NCI-H526 treated with DMSO at 0.1 percent for 48 hours (cell line): ENCODE measurements around the gene CRNKL1.

Experiments
- DNase-seq: peaks from one replicate; lab custom pipeline; 2025; lab: John Stamatoyannopoulos, UW

The CRNKL1 gene

GRCh38 chr20:20052074-20052970 is at the start of gene CRNKL1, which contains the start of gene CFAP61:
Gene CRNKL1 (minus strand): TSS chr20:20052466. CDS start chr20:20052342, 124 bp downstream.
Gene CFAP61 (plus strand): TSS chr20:20052532. CDS start chr20:20056654, 4,122 bp downstream.
- DNase-seq, result peak; percentile 97

GRCh38 chr20:20100881-20101280 is 48.6 kb upstream of the CRNKL1 start:
- no peak for DNase-seq

GRCh38 chr20:20096421-20096820 is 44.2 kb upstream of the CRNKL1 start:
- DNase-seq, result no peak

- DNase-seq, result no peak
These were observed 43.0 kb upstream of the CRNKL1 start for GRCh38 chr20:20095114-20095872.

GRCh38 chr20:20094410-20094809 is 42.1 kb upstream of the CRNKL1 start:
- DNase-seq, result no peak

- no peak for DNase-seq
These were observed 40.6 kb upstream of the CRNKL1 start for GRCh38 chr20:20092827-20093226.

GRCh38 chr20:20089939-20090338 is 37.7 kb upstream of the CRNKL1 start:
- no peak for DNase-seq

- DNase-seq, result no peak
These were observed 36.8 kb upstream of the CRNKL1 start for GRCh38 chr20:20089018-20089417.

GRCh38 chr20:20085812-20086211 is 33.5 kb upstream of the CRNKL1 start:
- no peak for DNase-seq

- no peak for DNase-seq
These were observed 32.8 kb upstream of the CRNKL1 start for GRCh38 chr20:20085071-20085470.

GRCh38 chr20:20084296-20084752 is 32.1 kb upstream of the CRNKL1 start:
- DNase-seq, result no peak

GRCh38 chr20:20083807-20084206 is 31.5 kb upstream of the CRNKL1 start:
- peak; percentile 89 for DNase-seq

GRCh38 chr20:20079102-20079784 is 27.0 kb upstream of the CRNKL1 start:
- peak; percentile 94 for DNase-seq

- peak; percentile 37 for DNase-seq
These were observed 25.8 kb upstream of the CRNKL1 start for GRCh38 chr20:20078041-20078440.

- no peak for DNase-seq
These were observed 24.2 kb upstream of the CRNKL1 start for GRCh38 chr20:20076297-20077065.

- no peak for DNase-seq
These were observed 22.8 kb upstream of the CRNKL1 start for GRCh38 chr20:20075032-20075431.

GRCh38 chr20:20073801-20074371 is 21.6 kb upstream of the CRNKL1 start:
- no peak for DNase-seq

- no peak for DNase-seq
These were observed 18.8 kb upstream of the CRNKL1 start for GRCh38 chr20:20070871-20071726.

- no peak for DNase-seq
These were observed 13.1 kb upstream of the CRNKL1 start for GRCh38 chr20:20065361-20065760.
